Measurements from ENCODE around the gene HARS1.

- TF ChIP-seq CTCF (conservative IDR thresholded peaks at IDR 0.05 in 1 of 2, IDR thresholded peaks at IDR 0.05 in 1 of 2; ENCODE audit: low read depth in 1 of 2, low read length in 2 of 2) = no peak
- no peak for TF ChIP-seq EZH2 (IDR thresholded peaks at IDR 0.05; ENCODE audit: low read length, missing control alignments)
Observed at GRCh38 chr5:140635291-140636257, 55.6 kb downstream of the HARS1 start.

All from fibroblast of lung (primary cell).